ENCODE data around the gene CNGA2. TPM values are rescaled to one million over a fixed set of nuclear protein-coding genes. Genes with fewer than 3 reads are reported as not detected.

Gene CNGA2
- total RNA-seq, 1 donor from 2014 or later: not detected

GRCh38 chrX:151726751-151727150 lies 7.8 kb upstream of the CNGA2 start:
- no peak overlapping the region for H3K9ac ChIP-seq (ENCODE audit: low read length)
- no peaks in the 10 kb centered on the region for H3K79me2 ChIP-seq (ENCODE audit: insufficient read depth, low read length)
- TF ChIP-seq, protein P1, sequence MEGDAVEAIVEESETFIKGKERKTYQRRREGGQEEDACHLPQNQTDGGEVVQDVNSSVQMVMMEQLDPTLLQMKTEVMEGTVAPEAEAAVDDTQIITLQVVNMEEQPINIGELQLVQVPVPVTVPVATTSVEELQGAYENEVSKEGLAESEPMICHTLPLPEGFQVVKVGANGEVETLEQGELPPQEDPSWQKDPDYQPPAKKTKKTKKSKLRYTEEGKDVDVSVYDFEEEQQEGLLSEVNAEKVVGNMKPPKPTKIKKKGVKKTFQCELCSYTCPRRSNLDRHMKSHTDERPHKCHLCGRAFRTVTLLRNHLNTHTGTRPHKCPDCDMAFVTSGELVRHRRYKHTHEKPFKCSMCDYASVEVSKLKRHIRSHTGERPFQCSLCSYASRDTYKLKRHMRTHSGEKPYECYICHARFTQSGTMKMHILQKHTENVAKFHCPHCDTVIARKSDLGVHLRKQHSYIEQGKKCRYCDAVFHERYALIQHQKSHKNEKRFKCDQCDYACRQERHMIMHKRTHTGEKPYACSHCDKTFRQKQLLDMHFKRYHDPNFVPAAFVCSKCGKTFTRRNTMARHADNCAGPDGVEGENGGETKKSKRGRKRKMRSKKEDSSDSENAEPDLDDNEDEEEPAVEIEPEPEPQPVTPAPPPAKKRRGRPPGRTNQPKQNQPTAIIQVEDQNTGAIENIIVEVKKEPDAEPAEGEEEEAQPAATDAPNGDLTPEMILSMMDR (IDR thresholded peaks at IDR 0.05; ENCODE audit: insufficient read depth, low read depth, low read length): no peak
- TF ChIP-seq EZH2 (IDR thresholded peaks at IDR 0.05; ENCODE audit: insufficient read depth, low read length): no peak
- DNase-seq (ENCODE audit: low read depth): no peak
- no peaks in the 10 kb centered on the region for H3K9me3 Mint-ChIP-seq (ENCODE audit: unreplicated experiment)
- no peaks in the 10 kb centered on the region for H4K20me1 ChIP-seq (ENCODE audit: insufficient read depth, low read length)
- no peak overlapping the region for H2AFZ ChIP-seq (ENCODE audit: low read depth, low read length)
- no peak overlapping the region for H3K4me3 ChIP-seq (ENCODE audit: insufficient read depth, low read depth, low read length)
- no peak overlapping the region for H3K4me3 Mint-ChIP-seq (ENCODE audit: unreplicated experiment)
- no peaks in the 10 kb centered on the region for H3K4me1 Mint-ChIP-seq (ENCODE audit: low read depth, unreplicated experiment)
- no peak overlapping the region for H3K4me2 ChIP-seq (ENCODE audit: low read length)
- H3K4me1 ChIP-seq (ENCODE audit: insufficient read depth, low read length): no peaks in the 10 kb centered on the region
- FAIRE-seq: no peak
- no peak overlapping the region for H3K27ac ChIP-seq (ENCODE audit: low read depth, low read length)
- H3K36me3 ChIP-seq (ENCODE audit: insufficient read depth, low read length): no peaks in the 10 kb centered on the region
- no peaks in the 10 kb centered on the region for H3K36me3 Mint-ChIP-seq (ENCODE audit: low read depth, unreplicated experiment)
- H3K27me3 Mint-ChIP-seq (ENCODE audit: low read depth, unreplicated experiment): peaks cover 4% of the 10 kb centered on the region
- H3K27me3 ChIP-seq (ENCODE audit: insufficient read depth, low read length): no peaks in the 10 kb centered on the region
- H3K9me3 ChIP-seq (ENCODE audit: insufficient read depth, low read depth, low read length): no peaks in the 10 kb centered on the region
- no peak overlapping the region for H3K27ac Mint-ChIP-seq (ENCODE audit: unreplicated experiment)

- H3K27me3 ChIP-seq (ENCODE audit: insufficient read depth, low read length): no peaks in the 10 kb centered on the region
- no peaks in the 10 kb centered on the region for H3K79me2 ChIP-seq (ENCODE audit: insufficient read depth, low read length)
- H3K9ac ChIP-seq (ENCODE audit: low read length): no peak overlapping the region
- no peaks in the 10 kb centered on the region for H3K9me3 ChIP-seq (ENCODE audit: insufficient read depth, low read depth, low read length)
- TF ChIP-seq EZH2 (IDR thresholded peaks at IDR 0.05; ENCODE audit: insufficient read depth, low read length): no peak
- TF ChIP-seq, protein P1 (IDR thresholded peaks at IDR 0.05; ENCODE audit: insufficient read depth, low read depth, low read length): no peak
- H3K4me1 ChIP-seq (ENCODE audit: insufficient read depth, low read length): no peaks in the 10 kb centered on the region
- FAIRE-seq (no peak), DNase-seq (ENCODE audit: low read depth) (no peak)
- no peaks in the 10 kb centered on the region for H4K20me1 ChIP-seq (ENCODE audit: insufficient read depth, low read length)
- no peak overlapping the region for H3K4me3 ChIP-seq (ENCODE audit: insufficient read depth, low read depth, low read length)
- Mint-ChIP-seq H3K36me3 (ENCODE audit: low read depth, unreplicated experiment) (no peaks in the 10 kb centered on the region), H3K9me3 (ENCODE audit: unreplicated experiment) (no peaks in the 10 kb centered on the region), H3K4me3 (ENCODE audit: unreplicated experiment) (no peak overlapping the region), H3K4me1 (ENCODE audit: low read depth, unreplicated experiment) (no peaks in the 10 kb centered on the region), H3K27me3 (ENCODE audit: low read depth, unreplicated experiment) (peaks cover 8% of the 10 kb centered on the region), H3K27ac (ENCODE audit: unreplicated experiment) (no peak overlapping the region)
- no peak overlapping the region for H3K27ac ChIP-seq (ENCODE audit: low read depth, low read length)
- H3K4me2 ChIP-seq (ENCODE audit: low read length): no peak overlapping the region
- no peaks in the 10 kb centered on the region for H3K36me3 ChIP-seq (ENCODE audit: insufficient read depth, low read length)
- no peak overlapping the region for H2AFZ ChIP-seq (ENCODE audit: low read depth, low read length)
These were observed 7.2 kb upstream of the CNGA2 start for GRCh38 chrX:151727346-151727745.

DNA sequence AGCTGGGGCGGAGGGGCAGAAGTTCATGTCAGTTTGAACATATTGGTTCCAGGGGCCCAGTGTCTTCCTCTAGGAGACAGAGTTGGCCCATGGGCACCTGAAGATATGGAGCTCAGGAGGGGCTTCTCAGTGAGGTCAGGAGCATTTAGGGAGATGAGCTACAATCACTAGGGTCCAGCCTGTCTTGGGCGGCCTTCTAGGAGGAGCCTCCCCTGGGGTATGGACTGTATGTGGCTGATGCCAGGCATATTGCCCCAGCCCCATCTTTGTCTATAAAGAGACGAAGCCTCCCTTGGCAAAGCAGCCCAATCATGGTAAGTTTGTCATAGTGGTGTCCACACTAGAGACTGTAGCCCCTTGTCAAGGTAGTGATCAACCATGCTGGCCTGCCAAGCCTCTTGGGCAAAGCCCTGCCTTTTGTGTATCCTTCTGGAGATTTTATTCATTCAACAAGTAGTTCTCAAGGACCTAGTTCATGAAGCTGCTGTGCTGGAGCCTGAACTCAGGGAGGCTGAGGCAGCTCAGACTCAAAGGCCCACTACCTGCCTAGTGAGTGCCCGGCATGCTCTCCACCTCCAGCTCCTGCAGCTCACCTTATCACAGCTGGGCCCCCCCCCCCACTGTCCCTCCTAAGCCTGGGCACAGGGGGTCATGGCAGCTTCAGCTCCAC lies 5.4 kb upstream of the CNGA2 start:
- no peak for TF ChIP-seq EZH2 (IDR thresholded peaks at IDR 0.05; ENCODE audit: insufficient read depth, low read length)
- TF ChIP-seq, protein P1 (IDR thresholded peaks at IDR 0.05; ENCODE audit: insufficient read depth, low read depth, low read length): no peak
- Histone ChIP-seq H3K27me3 (ENCODE audit: insufficient read depth, low read length) (no peaks in the 10 kb centered on the region), H3K4me3 (ENCODE audit: insufficient read depth, low read depth, low read length) (no peak overlapping the region), H3K9ac (ENCODE audit: low read length) (no peak overlapping the region), H3K4me2 (ENCODE audit: low read length) (no peak overlapping the region), H2AFZ (ENCODE audit: low read depth, low read length) (no peak overlapping the region), H3K36me3 (ENCODE audit: insufficient read depth, low read length) (no peaks in the 10 kb centered on the region), H3K9me3 (ENCODE audit: insufficient read depth, low read depth, low read length) (no peaks in the 10 kb centered on the region), H3K27ac (ENCODE audit: low read depth, low read length) (no peak overlapping the region), H3K79me2 (ENCODE audit: insufficient read depth, low read length) (no peaks in the 10 kb centered on the region), H3K4me1 (ENCODE audit: insufficient read depth, low read length) (no peaks in the 10 kb centered on the region), H4K20me1 (ENCODE audit: insufficient read depth, low read length) (no peaks in the 10 kb centered on the region)
- no peak for FAIRE-seq
- no peaks in the 10 kb centered on the region for H3K9me3 Mint-ChIP-seq (ENCODE audit: unreplicated experiment)
- H3K27me3 Mint-ChIP-seq (ENCODE audit: low read depth, unreplicated experiment): peaks cover 19% of the 10 kb centered on the region
- H3K4me3 Mint-ChIP-seq (ENCODE audit: unreplicated experiment): no peak overlapping the region
- DNase-seq (ENCODE audit: low read depth): no peak
- H3K4me1 Mint-ChIP-seq (ENCODE audit: low read depth, unreplicated experiment): no peaks in the 10 kb centered on the region
- no peak overlapping the region for H3K27ac Mint-ChIP-seq (ENCODE audit: unreplicated experiment)
- no peaks in the 10 kb centered on the region for H3K36me3 Mint-ChIP-seq (ENCODE audit: low read depth, unreplicated experiment)

All from astrocyte (in vitro differentiated cells and primary cell).